GM12874 (cell line): ENCODE measurements around the gene PDE1A.

ENCODE experiments used
- TF ChIP-seq, protein P1 (sequence below): IDR thresholded peaks from 2 replicates; pipeline ENCODE4 v1.5.1; 2011; ENCODE audit warnings: low read depth, mild to moderate bottlenecking, control low read depth, low read length, moderate library complexity; ENCODE audit not compliant: insufficient read depth

PDE1A gene

GRCh38 chr2:182319556-182320505 is 107.0 kb downstream of the PDE1A start:
- TF ChIP-seq, protein P1, sequence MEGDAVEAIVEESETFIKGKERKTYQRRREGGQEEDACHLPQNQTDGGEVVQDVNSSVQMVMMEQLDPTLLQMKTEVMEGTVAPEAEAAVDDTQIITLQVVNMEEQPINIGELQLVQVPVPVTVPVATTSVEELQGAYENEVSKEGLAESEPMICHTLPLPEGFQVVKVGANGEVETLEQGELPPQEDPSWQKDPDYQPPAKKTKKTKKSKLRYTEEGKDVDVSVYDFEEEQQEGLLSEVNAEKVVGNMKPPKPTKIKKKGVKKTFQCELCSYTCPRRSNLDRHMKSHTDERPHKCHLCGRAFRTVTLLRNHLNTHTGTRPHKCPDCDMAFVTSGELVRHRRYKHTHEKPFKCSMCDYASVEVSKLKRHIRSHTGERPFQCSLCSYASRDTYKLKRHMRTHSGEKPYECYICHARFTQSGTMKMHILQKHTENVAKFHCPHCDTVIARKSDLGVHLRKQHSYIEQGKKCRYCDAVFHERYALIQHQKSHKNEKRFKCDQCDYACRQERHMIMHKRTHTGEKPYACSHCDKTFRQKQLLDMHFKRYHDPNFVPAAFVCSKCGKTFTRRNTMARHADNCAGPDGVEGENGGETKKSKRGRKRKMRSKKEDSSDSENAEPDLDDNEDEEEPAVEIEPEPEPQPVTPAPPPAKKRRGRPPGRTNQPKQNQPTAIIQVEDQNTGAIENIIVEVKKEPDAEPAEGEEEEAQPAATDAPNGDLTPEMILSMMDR: no peak

DNA sequence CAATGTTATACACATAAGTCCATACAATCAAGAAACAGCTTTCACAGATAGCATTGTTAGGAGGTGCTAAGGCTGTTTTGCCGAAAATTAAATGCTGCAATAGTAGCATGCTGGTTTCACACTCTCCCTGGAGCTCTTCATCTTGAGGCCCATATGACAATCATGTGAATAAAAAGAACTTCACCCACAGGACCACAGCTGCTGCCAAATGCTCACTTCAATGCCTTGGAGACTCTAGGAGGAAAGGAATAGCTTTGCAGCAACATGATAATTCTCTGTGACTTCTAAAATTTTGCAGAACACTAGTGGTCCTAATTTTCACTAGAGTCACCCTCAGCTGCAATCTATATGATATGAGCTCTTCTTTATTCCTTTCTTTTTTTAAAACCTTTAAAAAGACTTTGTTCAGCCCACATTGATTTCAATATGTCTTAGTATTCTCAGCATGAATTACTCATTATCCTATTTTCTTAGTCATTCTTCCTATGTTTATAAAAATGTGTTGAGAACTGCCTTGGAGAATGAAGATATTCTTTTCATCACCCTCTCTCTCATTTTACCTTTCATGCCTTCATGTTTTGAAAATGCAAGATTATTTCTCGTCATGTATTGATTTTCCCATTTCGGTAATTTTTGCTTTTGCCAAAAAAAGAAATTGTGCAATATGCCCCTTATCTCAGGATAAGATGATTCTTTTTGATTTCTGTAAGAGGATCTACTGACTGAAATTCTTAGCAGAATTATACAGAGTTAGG is 108.2 kb downstream of the PDE1A start:
- TF ChIP-seq, protein P1: no peak

GRCh38 chr2:182316950-182317349 is 109.9 kb downstream of the PDE1A start:
- TF ChIP-seq, protein P1: no peak

GRCh38 chr2:182302972-182303371 is 123.9 kb downstream of the PDE1A start:
- TF ChIP-seq, protein P1: no peak

GRCh38 chr2:182302174-182302573 is 124.7 kb downstream of the PDE1A start:
- TF ChIP-seq, protein P1: no peak

GRCh38 chr2:182301093-182301492 is 125.7 kb downstream of the PDE1A start:
- TF ChIP-seq, protein P1: no peak

GRCh38 chr2:182300608-182301007 is 126.2 kb downstream of the PDE1A start:
- TF ChIP-seq, protein P1: no peak
